Measurements from ENCODE around the gene BID. TPM values are rescaled to one million over a fixed set of nuclear protein-coding genes. Genes with fewer than 3 reads are reported as not detected.

BID gene
- total RNA-seq, 1 experiment from 2014 or later: 32.5 TPM

DNA sequence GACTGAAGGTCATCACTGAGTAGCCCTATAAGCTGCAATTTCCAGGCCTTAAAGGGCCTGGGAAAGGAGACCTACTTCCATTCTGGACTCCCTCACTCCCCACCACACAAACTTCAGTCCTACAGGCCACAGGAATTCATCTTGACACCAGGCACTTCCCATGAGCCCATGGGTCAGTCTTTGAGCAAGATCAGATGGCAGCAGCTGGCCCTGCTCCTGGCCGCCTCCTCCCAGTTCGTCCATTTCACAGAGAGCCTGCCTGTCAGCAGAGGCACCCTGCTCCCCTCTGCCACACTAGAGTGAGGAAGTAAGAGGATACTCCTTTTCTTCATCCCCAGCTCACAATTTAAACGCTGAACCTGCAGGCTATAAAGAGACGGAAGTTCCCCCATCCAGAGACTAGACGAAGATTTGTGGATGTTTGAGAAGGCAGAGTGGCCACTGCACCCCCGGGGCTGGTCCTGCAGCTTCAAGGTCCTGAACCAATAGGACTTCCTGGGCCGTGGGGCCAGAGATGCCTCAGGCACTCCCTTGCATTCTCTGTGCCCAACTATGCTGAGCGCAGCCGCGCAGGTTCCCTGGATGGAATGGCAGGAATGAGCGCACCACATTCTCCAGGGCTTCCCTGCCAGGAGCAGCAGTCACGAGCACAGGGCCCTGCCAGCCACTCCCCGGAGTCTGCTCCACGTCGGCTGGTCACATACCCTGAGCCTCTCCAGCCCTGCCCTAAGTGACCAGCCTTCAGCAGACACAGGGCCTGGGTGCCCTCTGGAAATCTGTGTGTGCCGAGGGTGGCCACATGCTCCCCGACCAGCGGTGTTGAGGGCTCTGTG, 33.5 kb upstream of the BID start:
- Mint-ChIP-seq H3K36me3 (peaks cover 10% of the 10 kb centered on the region), H3K9me3 (no peaks in the 10 kb centered on the region), H3K4me3 (no peak overlapping the region), H3K4me1 (peaks cover 16% of the 10 kb centered on the region), H3K27me3 (ENCODE audit: low read depth) (no peaks in the 10 kb centered on the region), H3K27ac (no peak overlapping the region)
- POLR2A ChIA-PET: no interaction called here
- ATAC-seq: peak; percentile 48; the same call in 1 of the 2 replicates
- CTCF ChIA-PET: interaction anchor here (1.3 to 1.9 kb wide), 2 partner anchors 19 to 64 kb away, joined by 4 to 6 read pairs; no protein-coding TSS in a partner anchor
- TF ChIP-seq ZNF219 (CRISPR knock-in tag; IDR thresholded peaks at IDR 0.05; ENCODE audit: borderline replicate concordance) (no peak), ZNF317 (CRISPR knock-in tag; IDR thresholded peaks at IDR 0.05; ENCODE audit: borderline replicate concordance, low read depth) (no peak), CBFB (CRISPR knock-in tag; IDR thresholded peaks at IDR 0.05; ENCODE audit: low read depth) (no peak), ZNF671 (CRISPR knock-in tag; IDR thresholded peaks at IDR 0.05) (no peak), TP53 (CRISPR knock-in tag; IDR thresholded peaks at IDR 0.05) (no peak), EMX1 (CRISPR knock-in tag; IDR thresholded peaks at IDR 0.05) (no peak)
- TF ChIP-seq, protein P1, sequence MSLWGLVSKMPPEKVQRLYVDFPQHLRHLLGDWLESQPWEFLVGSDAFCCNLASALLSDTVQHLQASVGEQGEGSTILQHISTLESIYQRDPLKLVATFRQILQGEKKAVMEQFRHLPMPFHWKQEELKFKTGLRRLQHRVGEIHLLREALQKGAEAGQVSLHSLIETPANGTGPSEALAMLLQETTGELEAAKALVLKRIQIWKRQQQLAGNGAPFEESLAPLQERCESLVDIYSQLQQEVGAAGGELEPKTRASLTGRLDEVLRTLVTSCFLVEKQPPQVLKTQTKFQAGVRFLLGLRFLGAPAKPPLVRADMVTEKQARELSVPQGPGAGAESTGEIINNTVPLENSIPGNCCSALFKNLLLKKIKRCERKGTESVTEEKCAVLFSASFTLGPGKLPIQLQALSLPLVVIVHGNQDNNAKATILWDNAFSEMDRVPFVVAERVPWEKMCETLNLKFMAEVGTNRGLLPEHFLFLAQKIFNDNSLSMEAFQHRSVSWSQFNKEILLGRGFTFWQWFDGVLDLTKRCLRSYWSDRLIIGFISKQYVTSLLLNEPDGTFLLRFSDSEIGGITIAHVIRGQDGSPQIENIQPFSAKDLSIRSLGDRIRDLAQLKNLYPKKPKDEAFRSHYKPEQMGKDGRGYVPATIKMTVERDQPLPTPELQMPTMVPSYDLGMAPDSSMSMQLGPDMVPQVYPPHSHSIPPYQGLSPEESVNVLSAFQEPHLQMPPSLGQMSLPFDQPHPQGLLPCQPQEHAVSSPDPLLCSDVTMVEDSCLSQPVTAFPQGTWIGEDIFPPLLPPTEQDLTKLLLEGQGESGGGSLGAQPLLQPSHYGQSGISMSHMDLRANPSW (CRISPR knock-in tag; conservative IDR thresholded peaks at IDR 0.05; ENCODE audit: low read depth): no peak
- TF ChIP-seq, protein P2, sequence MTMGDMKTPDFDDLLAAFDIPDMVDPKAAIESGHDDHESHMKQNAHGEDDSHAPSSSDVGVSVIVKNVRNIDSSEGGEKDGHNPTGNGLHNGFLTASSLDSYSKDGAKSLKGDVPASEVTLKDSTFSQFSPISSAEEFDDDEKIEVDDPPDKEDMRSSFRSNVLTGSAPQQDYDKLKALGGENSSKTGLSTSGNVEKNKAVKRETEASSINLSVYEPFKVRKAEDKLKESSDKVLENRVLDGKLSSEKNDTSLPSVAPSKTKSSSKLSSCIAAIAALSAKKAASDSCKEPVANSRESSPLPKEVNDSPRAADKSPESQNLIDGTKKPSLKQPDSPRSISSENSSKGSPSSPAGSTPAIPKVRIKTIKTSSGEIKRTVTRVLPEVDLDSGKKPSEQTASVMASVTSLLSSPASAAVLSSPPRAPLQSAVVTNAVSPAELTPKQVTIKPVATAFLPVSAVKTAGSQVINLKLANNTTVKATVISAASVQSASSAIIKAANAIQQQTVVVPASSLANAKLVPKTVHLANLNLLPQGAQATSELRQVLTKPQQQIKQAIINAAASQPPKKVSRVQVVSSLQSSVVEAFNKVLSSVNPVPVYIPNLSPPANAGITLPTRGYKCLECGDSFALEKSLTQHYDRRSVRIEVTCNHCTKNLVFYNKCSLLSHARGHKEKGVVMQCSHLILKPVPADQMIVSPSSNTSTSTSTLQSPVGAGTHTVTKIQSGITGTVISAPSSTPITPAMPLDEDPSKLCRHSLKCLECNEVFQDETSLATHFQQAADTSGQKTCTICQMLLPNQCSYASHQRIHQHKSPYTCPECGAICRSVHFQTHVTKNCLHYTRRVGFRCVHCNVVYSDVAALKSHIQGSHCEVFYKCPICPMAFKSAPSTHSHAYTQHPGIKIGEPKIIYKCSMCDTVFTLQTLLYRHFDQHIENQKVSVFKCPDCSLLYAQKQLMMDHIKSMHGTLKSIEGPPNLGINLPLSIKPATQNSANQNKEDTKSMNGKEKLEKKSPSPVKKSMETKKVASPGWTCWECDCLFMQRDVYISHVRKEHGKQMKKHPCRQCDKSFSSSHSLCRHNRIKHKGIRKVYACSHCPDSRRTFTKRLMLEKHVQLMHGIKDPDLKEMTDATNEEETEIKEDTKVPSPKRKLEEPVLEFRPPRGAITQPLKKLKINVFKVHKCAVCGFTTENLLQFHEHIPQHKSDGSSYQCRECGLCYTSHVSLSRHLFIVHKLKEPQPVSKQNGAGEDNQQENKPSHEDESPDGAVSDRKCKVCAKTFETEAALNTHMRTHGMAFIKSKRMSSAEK (CRISPR knock-in tag; IDR thresholded peaks at IDR 0.05; ENCODE audit: borderline replicate concordance): no peak
- TF ChIP-seq, protein P3, sequence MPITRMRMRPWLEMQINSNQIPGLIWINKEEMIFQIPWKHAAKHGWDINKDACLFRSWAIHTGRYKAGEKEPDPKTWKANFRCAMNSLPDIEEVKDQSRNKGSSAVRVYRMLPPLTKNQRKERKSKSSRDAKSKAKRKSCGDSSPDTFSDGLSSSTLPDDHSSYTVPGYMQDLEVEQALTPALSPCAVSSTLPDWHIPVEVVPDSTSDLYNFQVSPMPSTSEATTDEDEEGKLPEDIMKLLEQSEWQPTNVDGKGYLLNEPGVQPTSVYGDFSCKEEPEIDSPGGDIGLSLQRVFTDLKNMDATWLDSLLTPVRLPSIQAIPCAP (CRISPR knock-in tag; IDR thresholded peaks at IDR 0.05): no peak
- DNase-seq (ENCODE audit: low spot score): no peak

DNA sequence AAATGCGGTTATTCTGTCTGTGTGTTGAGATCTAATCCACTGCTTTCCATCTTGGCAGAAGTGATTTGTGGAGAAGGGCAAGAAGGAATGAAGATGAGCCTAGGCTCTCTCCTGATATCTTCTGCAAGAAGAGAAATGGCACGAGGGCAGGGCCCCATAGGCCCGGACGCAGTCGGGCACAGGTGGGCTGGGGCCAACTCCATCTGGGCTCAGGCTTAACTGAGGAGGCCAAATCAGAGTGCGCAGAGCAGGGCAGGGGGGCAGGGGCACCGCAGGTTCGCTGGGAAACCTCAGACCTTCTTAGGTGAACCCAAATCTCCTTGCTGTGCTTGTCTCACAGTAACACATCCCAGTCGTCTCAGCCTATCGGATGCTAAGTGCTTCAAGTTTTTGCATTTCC, 32.8 kb upstream of the BID start:
- no peak for DNase-seq (ENCODE audit: low spot score)
- ChIA-PET POLR2A (no interaction called here), CTCF (interaction anchor here (1.3 to 1.9 kb wide), 2 partner anchors 18 to 63 kb away, joined by 4 to 6 read pairs; no protein-coding TSS in a partner anchor)
- TF ChIP-seq, protein P4, sequence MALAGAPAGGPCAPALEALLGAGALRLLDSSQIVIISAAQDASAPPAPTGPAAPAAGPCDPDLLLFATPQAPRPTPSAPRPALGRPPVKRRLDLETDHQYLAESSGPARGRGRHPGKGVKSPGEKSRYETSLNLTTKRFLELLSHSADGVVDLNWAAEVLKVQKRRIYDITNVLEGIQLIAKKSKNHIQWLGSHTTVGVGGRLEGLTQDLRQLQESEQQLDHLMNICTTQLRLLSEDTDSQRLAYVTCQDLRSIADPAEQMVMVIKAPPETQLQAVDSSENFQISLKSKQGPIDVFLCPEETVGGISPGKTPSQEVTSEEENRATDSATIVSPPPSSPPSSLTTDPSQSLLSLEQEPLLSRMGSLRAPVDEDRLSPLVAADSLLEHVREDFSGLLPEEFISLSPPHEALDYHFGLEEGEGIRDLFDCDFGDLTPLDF (CRISPR knock-in tag; IDR thresholded peaks at IDR 0.05): no peak
- TF ChIP-seq NR2C2 (CRISPR knock-in tag; IDR thresholded peaks at IDR 0.05) (no peak), TEAD1 (CRISPR knock-in tag; IDR thresholded peaks at IDR 0.05) (no peak), ZNF263 (CRISPR knock-in tag; IDR thresholded peaks at IDR 0.05; ENCODE audit: low read depth) (no peak)
- TF ChIP-seq, protein P5, sequence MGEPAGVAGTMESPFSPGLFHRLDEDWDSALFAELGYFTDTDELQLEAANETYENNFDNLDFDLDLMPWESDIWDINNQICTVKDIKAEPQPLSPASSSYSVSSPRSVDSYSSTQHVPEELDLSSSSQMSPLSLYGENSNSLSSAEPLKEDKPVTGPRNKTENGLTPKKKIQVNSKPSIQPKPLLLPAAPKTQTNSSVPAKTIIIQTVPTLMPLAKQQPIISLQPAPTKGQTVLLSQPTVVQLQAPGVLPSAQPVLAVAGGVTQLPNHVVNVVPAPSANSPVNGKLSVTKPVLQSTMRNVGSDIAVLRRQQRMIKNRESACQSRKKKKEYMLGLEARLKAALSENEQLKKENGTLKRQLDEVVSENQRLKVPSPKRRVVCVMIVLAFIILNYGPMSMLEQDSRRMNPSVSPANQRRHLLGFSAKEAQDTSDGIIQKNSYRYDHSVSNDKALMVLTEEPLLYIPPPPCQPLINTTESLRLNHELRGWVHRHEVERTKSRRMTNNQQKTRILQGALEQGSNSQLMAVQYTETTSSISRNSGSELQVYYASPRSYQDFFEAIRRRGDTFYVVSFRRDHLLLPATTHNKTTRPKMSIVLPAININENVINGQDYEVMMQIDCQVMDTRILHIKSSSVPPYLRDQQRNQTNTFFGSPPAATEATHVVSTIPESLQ (CRISPR knock-in tag; IDR thresholded peaks at IDR 0.05): no peak
- Mint-ChIP-seq H3K27me3 (ENCODE audit: low read depth) (no peaks in the 10 kb centered on the region), H3K4me3 (no peak overlapping the region), H3K9me3 (no peaks in the 10 kb centered on the region), H3K4me1 (peaks cover 16% of the 10 kb centered on the region), H3K27ac (no peak overlapping the region), H3K36me3 (peaks cover 10% of the 10 kb centered on the region)
- ATAC-seq: no peak

Data from WTC11 (cell line).